Activated CD4-positive, alpha-beta T cell treated with anti-CD3 and anti-CD28 coated beads, Interleukin-10, Interleukin-2, amounts not matched to agents 100 ng/mL and 50 ng/mL, durations not matched to agents 16 hours and 8 hours (primary cell): ENCODE measurements around the gene RFC5.
A peak's percentile ranks its signal among the peaks of the same experiment; 100 is the strongest.
"Not testable (repeated sequence)": the region's sequence is repeated elsewhere in the genome, so short reads cannot be mapped to it uniquely, and the experiment has no call there.

Experiments used
- DNase-seq: peaks from one replicate; pipeline ENCODE4 v3.0.0-alpha.2; 2020

RFC5 gene

GRCh38 chr12:118015944-118016343 is 559 bp upstream of the RFC5 start:
- no peak for DNase-seq

- DNase-seq, result no peak
These were observed 1.4 kb downstream of the RFC5 start for GRCh38 chr12:118017926-118018325.

DNA sequence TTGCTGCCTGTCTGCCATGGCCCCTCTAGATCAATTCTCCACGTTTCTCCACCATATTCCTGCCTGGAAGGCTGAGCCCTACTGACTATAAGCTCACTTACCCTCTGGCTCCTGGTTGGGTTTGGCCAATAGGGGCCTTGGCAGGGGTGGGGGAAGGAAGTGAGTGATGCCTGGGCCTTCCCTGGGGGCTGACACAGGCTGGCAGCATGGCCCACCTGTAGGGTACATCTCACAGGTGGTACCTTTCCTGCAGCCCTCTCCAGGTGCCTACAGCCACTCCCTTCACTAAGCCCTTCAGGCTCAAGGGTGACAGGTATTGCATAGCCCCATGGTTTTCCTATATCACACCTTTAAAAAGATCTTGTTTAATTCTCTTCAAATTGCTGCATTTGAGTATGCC is 3.5 kb downstream of the RFC5 start:
- DNase-seq, result no peak

GRCh38 chr12:118022097-118022727 is 5.7 kb downstream of the RFC5 start:
- not testable (repeated sequence) for DNase-seq

DNA sequence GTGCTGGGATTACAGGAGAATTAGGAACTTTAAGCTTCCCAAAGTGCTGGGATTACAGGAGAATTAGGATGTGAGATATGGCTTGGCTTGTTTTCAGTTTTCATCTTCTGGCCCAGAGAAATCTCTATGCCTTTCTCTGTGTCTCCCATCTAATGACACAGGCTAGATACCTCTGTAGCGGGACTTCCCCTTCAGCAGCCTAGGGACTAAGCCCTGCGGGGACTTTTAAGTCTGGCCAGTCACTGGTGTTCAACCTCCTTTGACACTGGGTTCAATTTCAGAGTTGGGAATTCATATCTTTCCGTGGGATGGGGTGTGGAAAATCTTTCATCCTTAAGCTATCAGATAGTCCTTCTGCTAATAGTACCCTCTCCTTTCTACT is 6.2 kb downstream of the RFC5 start:
- no peak for DNase-seq

DNA sequence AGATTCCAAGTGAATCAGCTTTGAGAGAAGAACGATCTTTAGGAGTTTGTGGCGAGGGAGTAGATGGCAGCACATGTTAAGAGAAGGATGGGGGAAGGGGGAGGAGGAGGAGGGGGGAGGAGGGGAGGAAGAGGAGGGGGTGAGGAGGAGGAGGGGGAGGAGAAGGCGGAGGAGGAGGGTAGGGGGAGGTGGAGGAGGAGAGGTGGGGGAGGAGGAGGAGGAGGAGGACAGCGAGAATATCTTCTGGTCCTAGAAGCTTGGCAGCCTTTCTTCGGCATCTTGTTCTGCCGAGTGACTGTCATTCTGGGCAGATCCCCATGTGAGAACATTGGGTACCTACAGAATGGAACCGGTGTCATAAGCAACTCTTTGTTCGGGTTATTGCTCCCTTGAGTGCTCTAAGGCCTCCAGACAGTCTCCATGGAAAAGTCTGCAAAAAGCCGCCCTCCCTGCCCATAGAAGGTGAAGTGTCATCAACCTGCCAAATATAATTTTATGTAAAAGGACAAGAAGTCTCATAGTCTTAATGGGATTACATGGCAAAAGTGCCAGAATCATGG is 6.9 kb downstream of the RFC5 start:
- no peak for DNase-seq

- no peak for DNase-seq
These were observed 8.7 kb downstream of the RFC5 start for GRCh38 chr12:118025168-118025567.

DNA sequence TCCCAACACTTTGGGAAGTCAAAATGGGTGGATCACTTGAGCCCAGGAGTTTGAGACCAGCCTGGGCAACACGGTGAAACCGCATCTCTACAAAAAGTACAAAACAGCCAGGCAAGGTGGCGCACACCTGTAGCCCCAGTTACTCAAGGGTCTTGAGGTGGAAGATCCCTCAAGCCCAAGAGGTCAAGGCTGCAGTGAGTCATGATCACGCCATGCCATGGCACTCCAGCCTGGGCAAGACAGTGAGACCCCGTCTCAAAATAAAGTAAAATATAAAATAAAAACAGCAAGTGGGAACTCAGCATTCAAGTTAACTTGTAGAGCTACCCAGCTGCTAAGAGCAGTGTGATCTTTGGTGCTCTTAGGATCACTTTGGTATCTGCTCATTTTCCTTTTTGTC is 12.7 kb downstream of the RFC5 start:
- no peak for DNase-seq

- no peak for DNase-seq
These were observed 15.7 kb downstream of the RFC5 start for GRCh38 chr12:118032188-118032587.

DNA sequence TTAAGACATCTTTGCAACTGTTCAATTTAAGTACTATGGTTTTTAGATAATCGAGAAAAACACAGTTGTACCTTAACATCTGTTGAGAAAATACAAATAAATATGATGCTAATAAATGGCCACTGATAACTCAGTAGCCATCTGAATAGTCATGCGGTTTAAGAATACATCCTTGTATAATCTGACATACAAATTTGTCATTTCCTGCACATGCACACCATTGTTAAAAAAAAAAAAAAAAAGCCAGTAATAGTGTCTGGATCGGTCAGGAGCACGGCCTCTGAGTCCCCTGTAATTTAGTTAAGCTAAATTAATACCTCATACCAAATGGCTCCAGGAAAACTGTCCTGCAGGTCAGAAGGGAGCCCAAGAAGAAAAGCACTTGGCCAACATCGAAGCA is 16.8 kb downstream of the RFC5 start:
- no peak for DNase-seq

GRCh38 chr12:118033902-118034301 is 17.4 kb downstream of the RFC5 start:
- no peak for DNase-seq

DNA sequence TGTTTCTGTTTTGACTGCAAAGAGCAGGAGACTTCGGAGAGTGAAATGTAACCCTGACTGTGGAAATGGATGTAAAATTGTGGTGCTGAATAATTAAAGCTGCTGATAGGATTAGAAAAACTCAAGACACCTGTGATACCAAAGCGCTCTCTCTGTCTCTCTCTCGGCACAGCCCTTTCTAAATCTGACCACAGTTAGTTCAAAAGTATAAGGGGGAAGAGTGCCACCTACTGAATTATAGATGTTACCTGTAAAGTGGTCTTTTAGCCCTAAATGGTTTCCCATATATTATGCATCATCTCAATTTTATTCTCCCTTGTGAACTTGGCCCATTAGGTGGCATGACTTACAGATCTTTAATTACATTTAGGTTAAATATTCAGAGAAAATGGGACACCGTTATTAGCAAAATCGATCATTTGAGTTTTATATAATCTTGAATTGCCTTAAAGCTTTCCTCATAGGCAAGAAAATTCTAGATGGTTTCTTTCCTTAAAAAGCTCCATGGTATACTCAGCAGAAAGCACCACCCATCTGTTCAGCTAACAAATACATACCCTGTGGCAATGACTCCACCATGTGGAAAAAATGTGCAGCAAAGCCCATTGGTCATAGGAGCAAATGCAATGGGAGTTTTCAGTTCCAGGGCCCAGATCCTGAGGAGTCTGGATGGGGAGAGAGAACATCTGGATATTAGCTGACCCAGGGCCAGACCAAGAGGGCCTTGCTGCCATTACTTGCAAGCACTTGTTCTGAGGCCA is 18.1 kb downstream of the RFC5 start:
- DNase-seq, result no peak

GRCh38 chr12:118035190-118036041 is 18.9 kb downstream of the RFC5 start:
- DNase-seq, result peak; percentile 89

DNA sequence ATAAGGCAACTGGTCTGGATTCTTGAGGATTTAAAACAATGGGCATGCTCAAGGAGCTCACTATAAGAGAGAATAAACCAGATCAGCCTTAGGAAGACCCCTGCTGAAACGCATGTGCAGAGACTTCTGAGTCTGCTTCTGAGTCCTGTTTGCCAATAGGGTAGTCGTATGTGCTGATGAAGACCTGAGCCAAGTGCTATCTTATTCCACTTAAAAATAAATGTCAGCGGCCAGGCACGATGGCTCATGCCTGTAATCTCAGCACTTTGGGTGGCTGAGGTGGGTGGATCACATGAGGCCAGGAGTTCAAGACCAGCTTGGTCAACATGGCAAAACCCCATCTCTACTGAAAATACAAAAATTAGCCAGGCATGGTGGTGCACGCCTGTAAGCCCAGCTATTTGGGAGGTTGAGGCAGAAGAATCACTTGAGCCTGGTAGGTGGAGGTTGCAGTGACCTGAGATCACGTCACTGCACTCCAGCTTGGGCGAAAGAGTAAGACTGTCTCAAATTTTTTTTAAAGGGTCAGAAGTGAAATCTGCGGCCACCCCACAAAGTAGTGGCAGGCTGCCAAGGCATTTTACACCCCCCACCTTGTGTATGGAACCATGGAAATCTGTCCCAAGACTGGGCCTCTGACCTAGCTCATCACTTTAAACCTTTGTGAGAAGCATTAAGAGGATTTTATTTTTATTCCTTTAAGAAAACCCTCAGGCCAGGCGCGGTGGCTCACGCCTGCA is 20.3 kb downstream of the RFC5 start:
- DNase-seq, result no peak

DNA sequence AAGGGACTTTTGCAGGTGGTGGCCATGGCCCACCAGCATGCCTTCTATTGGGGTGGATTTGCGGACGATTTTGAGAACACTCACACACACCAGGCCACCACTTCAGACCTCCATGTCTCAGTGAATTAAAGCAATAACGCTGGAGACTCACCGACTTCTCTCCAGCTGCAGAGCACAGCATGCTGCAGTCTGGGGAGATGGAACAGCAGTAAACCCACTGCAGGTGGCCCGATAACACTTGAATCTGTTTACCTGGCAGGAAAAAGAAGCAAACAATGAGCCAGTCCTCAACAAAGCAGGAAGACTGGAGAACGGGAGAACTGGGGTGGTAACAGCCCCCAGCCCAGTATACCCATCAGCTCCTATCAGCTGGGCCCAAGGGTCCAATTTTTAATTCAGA is 21.6 kb downstream of the RFC5 start:
- no peak for DNase-seq

GRCh38 chr12:118042091-118042490 is 25.6 kb downstream of the RFC5 start:
- no peak for DNase-seq

GRCh38 chr12:118044075-118044474 is 27.6 kb downstream of the RFC5 start:
- peak; percentile 55 for DNase-seq

GRCh38 chr12:118044577-118044976 is 28.1 kb downstream of the RFC5 start:
- DNase-seq, result no peak

DNA sequence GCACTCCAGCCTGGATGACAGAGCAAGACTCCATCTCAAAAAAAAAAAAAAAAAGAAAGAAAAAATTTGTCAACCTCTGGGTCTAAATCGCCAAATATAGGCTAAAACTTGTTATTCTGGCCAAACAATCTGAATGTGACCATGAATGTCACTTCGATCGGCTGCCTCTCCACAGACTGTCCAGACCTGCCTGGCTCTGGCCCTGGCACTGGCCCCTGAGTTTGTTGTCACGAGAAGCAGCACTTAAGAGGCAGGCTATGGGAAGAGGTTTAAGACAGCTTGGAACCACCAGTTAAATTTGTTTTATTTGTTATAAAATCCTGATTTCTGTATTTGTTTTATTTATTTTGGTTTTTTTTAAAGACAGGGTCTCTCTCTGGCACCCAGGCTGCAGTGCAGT is 29.9 kb downstream of the RFC5 start:
- DNase-seq, result no peak

- no peak for DNase-seq
These were observed 34.7 kb downstream of the RFC5 start for GRCh38 chr12:118050972-118051910.

DNA sequence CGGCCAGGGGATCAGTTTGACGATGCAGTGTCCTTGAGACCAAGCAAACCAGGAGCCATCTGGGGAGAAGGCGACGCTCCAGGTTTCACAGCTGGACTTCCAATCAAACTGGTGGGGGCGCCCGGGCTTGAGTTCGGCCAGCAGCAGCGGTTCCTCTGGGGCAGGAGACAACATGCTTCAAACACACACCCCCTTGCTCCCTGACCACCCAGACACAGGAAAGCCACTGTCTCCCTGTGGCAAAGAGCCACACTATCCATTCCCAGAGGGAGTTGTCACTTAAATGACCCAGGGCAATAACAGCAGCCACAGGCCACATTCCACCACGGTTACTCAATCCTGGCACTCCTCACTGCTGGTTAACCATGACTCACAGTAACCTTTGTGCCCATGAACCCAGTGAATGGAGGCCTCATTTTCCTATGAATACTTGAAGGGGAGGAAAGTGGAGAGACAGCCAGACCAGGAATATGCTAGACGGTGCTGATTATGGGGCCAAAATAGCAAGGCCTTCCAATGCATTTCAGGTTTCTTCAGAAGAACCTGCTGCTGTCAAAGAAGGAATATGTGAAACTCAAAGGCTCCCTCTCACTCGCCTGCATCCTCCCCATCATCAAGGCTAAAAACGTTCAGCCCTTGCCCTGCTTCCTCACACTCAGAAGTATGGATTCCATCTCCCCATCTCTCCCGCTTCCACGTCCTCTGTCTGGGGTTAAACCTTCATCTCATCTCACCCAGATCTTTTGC is 36.0 kb downstream of the RFC5 start:
- DNase-seq, result peak; percentile 58
